ENCODE data around the gene DHRS4.
"Not testable (repeated sequence)": the region's sequence is repeated elsewhere in the genome, so short reads cannot be mapped to it uniquely, and the experiment has no call there.

DNA sequence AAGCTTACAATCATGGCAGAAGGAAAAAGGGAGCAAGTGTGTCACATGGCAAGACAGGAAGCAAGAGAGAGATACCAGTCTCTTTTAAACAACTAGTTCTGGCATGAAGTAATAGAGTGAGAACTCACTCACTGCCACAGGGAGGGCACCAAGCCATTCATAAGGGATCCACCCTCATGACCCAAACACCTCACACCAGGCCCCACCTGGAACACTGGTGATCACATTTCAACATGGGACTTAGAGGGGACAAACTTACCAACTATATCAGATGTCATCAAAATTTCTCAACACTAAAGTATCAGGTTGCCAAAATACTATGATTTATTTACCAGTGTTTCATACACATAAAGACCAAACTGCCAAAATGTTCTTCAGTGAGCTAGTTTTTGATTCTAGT, 7.3 kb downstream of the DHRS4 start:
- TF ChIP-seq, protein P1, sequence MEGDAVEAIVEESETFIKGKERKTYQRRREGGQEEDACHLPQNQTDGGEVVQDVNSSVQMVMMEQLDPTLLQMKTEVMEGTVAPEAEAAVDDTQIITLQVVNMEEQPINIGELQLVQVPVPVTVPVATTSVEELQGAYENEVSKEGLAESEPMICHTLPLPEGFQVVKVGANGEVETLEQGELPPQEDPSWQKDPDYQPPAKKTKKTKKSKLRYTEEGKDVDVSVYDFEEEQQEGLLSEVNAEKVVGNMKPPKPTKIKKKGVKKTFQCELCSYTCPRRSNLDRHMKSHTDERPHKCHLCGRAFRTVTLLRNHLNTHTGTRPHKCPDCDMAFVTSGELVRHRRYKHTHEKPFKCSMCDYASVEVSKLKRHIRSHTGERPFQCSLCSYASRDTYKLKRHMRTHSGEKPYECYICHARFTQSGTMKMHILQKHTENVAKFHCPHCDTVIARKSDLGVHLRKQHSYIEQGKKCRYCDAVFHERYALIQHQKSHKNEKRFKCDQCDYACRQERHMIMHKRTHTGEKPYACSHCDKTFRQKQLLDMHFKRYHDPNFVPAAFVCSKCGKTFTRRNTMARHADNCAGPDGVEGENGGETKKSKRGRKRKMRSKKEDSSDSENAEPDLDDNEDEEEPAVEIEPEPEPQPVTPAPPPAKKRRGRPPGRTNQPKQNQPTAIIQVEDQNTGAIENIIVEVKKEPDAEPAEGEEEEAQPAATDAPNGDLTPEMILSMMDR (IDR thresholded peaks at IDR 0.05; ENCODE audit: low read depth, low read length), result not testable (repeated sequence)
- TF ChIP-seq EZH2phosphoT487 (IDR thresholded peaks at IDR 0.05; ENCODE audit: low read depth), result not testable (repeated sequence)
